Sigmoid colon (tissue), 4 donors: ENCODE measurements around the gene ACP2.

Source experiments
- CTCF ChIP-seq, 4 experiments: fragments of 450-650 bp in 3 of 4; fragments of 200-600 bp in 1 of 4; IDR thresholded peaks; one replicate each; pipeline ENCODE4 v1.5.1; 2016 to 2019; ENCODE audit warnings: antibody characterized with exemption in 4 of 4, mild to moderate bottlenecking in 3 of 4, moderate library complexity in 2 of 4
- EP300 ChIP-seq, 4 donors: sonication (generic); formaldehyde crosslinking; IDR thresholded peaks; one replicate each; pipeline ENCODE4 v1.6.1; 2017; ENCODE audit warnings: antibody characterized with exemption in 4 of 4
- POLR2A ChIP-seq, 2 donors: fragments of 450-650 bp; IDR thresholded peaks; one replicate each; pipeline ENCODE4 v1.6.1; 2016; ENCODE audit warnings: antibody characterized with exemption in 2 of 2, mild to moderate bottlenecking in 2 of 2, moderate library complexity in 2 of 2
- POLR2AphosphoS5 ChIP-seq, 4 donors: sonication (generic); formaldehyde crosslinking; IDR thresholded peaks; one replicate each; pipeline ENCODE4 v1.6.1; 2017; ENCODE audit warnings: antibody characterized with exemption in 4 of 4

- TF ChIP-seq CTCF (IDR thresholded peaks at IDR 0.05) (no peak), EP300 (IDR thresholded peaks at IDR 0.05) (no peak), POLR2A (IDR thresholded peaks at IDR 0.05) (no peak), POLR2AphosphoS5 (IDR thresholded peaks at IDR 0.05) (no peak)
Observed at GRCh38 chr11:47271328-47271727, 22.7 kb upstream of the ACP2 start.
